Measurements from ENCODE around the gene ILF2.
"Not testable (repeated sequence)": the region's sequence is repeated elsewhere in the genome, so short reads cannot be mapped to it uniquely, and the experiment has no call there.

Gene ILF2

DNA sequence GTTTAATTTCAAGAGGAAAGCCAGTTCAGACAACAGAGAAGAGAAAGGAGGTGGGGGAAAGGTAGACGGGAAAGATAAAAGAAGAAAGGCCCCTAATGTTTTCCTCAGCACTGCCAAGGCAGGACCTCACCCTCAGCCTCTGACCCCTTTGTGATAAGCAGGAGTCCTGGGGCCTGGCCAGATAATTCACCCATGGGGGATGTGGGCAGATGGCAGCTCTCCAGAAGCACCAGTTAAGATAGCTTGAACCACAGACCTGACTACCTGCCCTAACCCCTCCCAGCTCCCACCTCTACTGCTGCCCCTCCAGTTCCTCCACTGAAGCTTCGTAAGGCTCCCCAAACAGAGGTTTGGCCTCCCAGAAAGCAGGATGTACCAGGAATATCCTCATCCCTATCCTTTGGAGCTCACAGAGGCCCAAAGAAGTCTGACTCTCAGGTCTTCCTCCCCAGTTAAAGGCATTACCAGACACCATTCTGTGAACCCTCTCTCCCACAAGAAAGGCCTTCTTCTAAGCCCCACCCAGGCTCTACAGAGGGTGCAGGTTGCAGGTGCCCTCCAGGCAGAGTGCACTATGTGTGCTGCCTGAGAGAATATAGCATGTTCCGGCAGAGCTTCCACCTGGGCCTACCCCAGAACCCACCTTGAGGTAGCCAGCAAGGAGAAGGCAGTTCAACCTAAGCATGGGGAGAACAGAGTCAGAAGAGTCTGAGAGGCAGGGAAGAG lies 21.5 kb downstream of the ILF2 start:
- no peak for DNase-seq

DNA sequence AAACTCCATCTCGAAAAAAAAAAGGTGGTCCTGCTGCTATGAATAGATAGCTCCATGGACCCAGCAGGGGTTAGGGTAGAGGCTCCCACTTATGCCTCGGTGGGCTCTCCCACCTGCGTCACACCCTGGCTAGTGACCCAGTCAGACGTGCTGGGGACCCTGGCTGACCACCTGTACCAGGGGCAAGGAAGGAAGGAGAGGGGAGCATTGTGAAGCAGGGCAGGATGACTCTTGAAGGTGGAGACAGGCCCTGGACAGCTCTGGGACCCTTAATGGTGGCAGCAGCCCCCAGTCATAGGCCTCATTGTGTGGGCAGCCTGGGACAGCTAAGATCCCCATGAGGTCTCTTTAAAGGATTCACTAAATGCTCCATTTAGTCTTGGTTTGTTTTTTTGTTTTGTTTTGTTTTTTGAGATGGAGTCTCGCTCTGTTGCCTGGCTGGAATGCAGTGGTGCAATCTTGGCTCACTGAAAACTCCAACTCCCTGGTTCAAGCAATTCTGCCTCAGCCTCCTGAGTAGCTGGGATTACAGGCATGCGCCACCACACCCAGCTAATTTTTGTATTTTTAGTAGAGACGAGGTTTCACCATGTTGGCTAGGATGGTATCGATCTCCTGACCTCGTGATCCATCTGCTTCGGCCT lies 22.7 kb downstream of the ILF2 start:
- no peak for DNase-seq

- DNase-seq = no peak
Measured at GRCh38 chr1:153647346-153647714, 23.5 kb downstream of the ILF2 start.

DNA sequence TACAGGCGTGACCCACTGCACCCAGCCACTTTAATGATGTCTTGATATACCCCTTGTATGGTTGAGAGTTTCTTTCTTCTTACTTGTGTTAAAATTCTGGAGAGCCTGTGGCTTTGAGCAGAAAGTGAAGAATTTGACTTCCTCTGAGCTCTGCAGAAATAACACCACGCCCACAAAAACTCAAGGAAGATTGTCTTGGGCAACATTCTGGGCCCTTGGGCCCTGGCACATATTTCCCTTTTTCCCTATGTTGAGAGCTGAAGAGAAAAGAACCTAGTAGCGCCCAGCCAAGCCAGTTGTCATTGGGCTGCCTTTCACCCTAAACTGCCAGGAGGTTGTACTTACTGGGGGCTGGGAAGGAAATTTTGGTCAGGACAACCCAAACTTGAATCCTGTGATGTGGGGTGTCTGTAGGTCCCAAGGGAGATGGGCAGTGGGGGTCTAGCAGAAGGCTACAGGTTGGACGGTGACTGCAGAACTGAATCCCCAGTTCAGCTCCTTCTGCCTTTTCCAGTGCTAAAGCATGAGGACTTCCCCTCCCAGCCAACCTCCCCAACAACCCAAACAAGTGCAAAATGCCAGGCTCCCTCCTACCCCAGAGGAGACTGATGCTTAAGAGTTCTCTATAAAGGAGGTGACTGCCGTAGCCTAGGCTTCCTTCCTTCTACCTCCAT lies 24.0 kb downstream of the ILF2 start:
- peak; percentile 88 to 91 for DNase-seq

DNA sequence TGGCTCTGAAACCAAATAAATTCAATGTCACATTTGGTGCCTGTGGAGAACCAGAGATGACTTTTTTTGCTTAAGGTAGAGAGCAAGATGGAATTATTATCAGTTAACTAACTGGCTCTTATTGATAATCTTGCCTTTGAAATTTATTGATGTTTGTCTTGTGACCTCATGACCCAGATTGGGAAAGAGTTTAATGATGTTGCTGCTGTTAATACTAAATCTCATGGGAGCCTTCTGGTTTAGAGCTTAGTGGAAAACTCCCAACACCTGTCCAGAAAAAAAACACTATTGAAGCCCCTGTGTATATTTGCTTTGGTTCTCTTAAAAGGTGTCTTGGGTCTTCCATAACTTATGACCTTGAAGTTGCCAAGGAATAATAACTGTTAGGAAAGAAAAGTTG lies 27.0 kb downstream of the ILF2 start:
- DNase-seq = no peak

DNA sequence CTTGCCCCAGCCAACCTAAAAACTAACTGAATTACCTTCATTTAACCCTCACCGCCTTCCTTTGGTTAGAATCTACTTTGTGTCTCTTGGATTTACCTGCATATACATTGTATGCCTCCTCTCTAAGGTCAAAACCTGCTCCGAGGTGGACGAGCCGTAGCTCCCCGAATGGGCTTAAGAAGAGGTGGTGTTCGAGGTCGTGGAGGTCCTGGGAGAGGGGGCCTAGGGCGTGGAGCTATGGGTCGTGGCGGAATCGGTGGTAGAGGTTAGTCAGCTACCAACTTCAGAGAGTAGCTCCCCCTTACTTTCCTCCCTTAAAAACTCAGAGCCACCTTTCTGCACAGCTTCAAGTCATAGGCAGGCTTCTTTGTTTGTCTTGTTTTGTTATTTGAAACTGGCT lies 27.7 kb downstream of the ILF2 start:
- DNase-seq = no peak

GRCh38 chr1:153642161-153642560 lies 28.6 kb downstream of the ILF2 start:
- no peak for DNase-seq

GRCh38 chr1:153640861-153641260 lies 29.9 kb downstream of the ILF2 start:
- DNase-seq = no peak

DNA sequence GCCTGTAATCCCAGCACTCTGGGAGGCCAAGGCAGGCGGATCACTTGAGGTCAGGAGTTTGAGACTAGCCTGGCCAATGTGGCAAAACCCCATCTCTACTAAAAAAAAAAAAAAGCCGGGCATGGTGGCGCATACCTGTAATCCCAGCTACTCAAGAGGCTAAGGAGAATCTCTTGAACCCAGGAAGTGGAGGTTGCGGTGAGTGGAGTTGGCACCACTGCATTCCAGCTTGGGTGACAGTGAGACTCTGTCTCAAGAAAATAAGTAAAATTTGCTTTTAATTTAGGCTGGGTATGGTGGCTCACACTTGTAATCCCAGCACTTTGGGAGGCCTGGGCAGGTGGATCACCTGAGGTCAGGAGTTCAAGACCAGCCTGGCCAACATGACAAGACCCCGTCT lies 30.6 kb downstream of the ILF2 start:
- not testable (repeated sequence) for DNase-seq

DNA sequence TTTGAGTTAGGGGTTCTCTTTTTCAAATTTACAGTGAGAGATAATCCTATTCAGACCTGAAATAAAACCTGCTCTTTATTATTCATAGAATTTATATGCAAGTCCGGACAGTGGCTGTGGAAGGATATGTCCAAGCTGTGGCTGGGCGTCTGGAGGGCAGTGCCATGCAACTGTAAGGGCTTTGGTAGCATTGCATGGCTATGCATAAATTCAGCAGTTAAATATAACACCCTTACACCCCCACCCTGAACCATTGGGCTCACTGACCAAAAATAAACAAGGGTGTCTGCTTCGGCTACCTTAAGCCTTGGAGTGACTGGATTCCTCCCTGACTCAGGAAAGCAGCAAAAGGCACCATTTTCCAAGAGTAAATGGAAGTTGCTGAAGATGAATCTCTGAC lies 31.5 kb downstream of the ILF2 start:
- no peak for DNase-seq

DNA sequence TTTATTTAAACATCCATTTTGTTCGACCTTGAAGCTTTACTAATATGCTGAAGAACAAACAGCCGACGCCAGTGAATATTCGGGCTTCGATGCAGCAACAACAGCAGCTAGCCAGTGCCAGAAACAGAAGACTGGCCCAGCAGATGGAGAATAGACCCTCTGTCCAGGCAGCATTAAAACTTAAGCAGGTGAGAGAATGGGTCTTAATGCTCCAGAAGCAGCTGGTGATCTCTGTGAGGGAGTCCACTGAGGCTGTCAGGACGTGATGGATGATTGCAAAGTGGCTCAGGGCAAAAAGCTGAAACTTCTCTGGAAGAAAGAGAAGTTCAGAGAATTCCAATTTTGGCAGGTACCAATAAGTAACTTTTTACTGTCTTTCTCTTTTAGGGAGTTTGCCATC lies 32.5 kb downstream of the ILF2 start:
- DNase-seq = no peak

GRCh38 chr1:153636312-153636711 lies 34.5 kb downstream of the ILF2 start:
- DNase-seq = no peak

- no peak for DNase-seq
Measured at GRCh38 chr1:153635872-153636271, 34.9 kb downstream of the ILF2 start.

GRCh38 chr1:153633754-153634665 lies 36.8 kb downstream of the ILF2 start, which contains the start of gene CHTOP:
CHTOP (plus strand) TSS chr1:153634066; CDS start chr1:153636589, 2,523 bp downstream.
- peak; percentile 99 to 100 for DNase-seq

GRCh38 chr1:153633161-153633753 lies 37.5 kb downstream of the ILF2 start:
- DNase-seq = no peak

- peak in 1 of 2 donors; percentile 26 for DNase-seq
Measured at GRCh38 chr1:153631047-153632022, 39.5 kb downstream of the ILF2 start.

- no peak for DNase-seq
Measured at GRCh38 chr1:153630384-153630783, 40.4 kb downstream of the ILF2 start.

- DNase-seq = peak in 1 of 2 donors; percentile 22
Measured at GRCh38 chr1:153629971-153630370, 40.8 kb downstream of the ILF2 start.

DNA sequence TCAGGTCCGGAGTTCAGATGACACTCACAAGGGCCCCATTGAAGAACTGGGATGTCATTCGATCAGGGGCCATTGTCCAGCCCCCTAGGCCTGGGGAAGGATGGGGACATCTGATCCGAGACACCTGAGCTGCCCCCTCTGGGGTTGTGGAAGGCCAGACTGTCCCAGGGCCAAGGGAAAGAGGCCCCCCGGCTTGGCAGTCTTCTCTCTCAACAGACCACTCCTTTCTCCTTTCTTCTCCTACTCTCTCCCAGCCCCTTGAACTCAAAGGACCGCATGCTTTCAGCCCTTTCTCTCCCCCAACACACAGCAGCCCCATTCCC lies 41.5 kb downstream of the ILF2 start:
- DNase-seq = no peak

DNA sequence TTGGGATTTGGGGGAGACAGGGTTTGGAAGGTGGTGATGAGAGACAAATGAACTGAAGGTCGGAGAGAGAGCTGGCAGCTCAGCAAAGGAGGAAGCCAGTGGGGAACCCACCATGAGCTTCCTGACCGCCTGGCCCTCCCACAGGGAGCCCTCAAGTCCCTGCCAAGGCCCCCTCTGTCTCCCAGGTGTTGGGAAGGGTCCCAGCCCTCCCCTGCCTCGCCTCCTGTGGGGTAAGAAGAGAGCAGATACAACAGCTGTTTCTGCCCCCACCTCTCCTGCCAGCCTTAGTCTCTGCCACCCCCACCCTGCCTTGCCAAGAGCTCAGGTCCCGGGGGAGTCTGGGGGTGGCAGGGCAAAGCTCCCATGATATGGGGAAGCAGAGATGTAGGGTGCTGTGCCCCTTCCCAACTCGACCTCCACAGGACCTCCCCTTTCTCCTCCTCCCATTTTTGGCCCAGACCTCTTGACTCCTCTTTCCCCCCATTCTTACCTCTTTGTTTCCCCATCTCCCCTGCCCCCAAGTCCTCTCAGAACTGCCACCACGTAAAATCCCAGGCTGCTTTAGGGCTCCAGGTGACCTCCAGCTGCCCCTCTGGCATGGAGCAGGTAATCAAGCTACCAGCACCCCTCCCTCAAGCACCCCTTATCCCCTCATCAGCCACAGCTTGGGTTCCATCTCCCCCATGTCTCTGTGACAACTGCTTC lies 42.0 kb downstream of the ILF2 start:
- DNase-seq = no peak

Measured in inflammatory macrophage (primary cell).